ENCODE results near the gene PUS1. TPM values are rescaled to one million over a fixed set of nuclear protein-coding genes. Genes with fewer than 3 reads are reported as not detected.

Gene PUS1
- total RNA-seq, 1 experiment from 2014 or later: 117 TPM

DNA sequence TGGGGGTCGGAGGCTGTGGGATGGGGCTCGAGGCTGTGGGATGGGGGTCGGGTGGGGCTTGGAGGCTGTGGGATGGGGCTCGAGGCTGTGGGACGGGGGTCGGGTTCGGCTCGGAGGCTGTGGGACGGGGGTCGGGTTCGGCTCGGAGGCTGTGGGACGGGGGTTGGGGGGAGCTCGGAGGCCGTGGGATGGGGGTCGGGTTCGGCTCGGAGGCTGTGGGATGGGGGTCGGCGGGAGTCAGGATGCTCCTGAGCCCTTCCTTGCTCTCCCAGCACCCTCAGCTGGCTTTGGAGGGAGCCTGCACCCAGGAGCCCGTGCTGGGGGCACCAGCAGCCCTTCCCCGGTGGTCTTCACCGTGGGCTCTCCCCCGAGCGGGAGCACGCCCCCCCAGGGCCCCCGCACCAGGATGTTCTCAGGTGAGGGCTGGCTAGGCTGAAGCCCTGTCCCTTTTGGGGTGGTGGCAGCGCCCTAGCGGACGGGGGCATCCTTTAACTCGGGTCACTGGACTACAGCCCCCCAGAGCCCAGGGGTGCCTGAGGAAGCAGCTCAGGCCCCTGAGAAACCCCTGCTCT is 11.9 kb upstream of the PUS1 start:
- H2BK20ac ChIP-seq (ENCODE audit: low read depth, low read length, poor library complexity, severe bottlenecking): no peak overlapping the region
- H3K56ac ChIP-seq (ENCODE audit: insufficient read length, low read depth, low read length): no peak overlapping the region
- H2AFZ ChIP-seq (ENCODE audit: low read length): no peak overlapping the region
- H3K79me2 ChIP-seq (ENCODE audit: insufficient read depth, low read length): no peaks in the 10 kb centered on the region
- H3K36me3 Mint-ChIP-seq (ENCODE audit: insufficient read depth in 1 of 3, low read depth in 3 of 3): peaks cover 5 to 53% (median 41%) of the 10 kb centered on the region in 3 experiments; a peak in 6 of 7 replicates
- no peaks in the 10 kb centered on the region for H3K4me1 Mint-ChIP-seq
- no CpG with 5 or more reads among the region's 31 CpGs for WGBS (ENCODE audit: extremely low coverage, insufficient read length, low lambda C conversion rate)
- H3K23ac ChIP-seq (ENCODE audit: insufficient read length, low read depth, low read length): no peak overlapping the region
- H2BK15ac ChIP-seq (ENCODE audit: low read depth, low read length): no peak overlapping the region
- H4K91ac ChIP-seq (ENCODE audit: insufficient read length, low read depth, low read length): no peak overlapping the region
- H3K27ac ChIP-seq (ENCODE audit: insufficient read length, low read depth, low read length): no peak overlapping the region
- H3K18ac ChIP-seq (ENCODE audit: insufficient read length, low read depth, low read length): no peak overlapping the region
- H3K4me3 Mint-ChIP-seq: no peak overlapping the region
- no peak overlapping the region for H4K5ac ChIP-seq (ENCODE audit: insufficient read length, low read depth, low read length)
- H2AK5ac ChIP-seq (ENCODE audit: insufficient read length, low read length): no peak overlapping the region
- H3K9me3 Mint-ChIP-seq: no peaks in the 10 kb centered on the region
- H3K4ac ChIP-seq (ENCODE audit: low read depth, low read length): no peak overlapping the region
- H3K27ac Mint-ChIP-seq: no peak overlapping the region
- no peak overlapping the region for H3T11ph ChIP-seq (ENCODE audit: low read length)
- no peak overlapping the region for H3K14ac ChIP-seq (ENCODE audit: insufficient read depth, low read length)
- no peaks in the 10 kb centered on the region for H3K23me2 ChIP-seq (ENCODE audit: insufficient read length, low read depth, low read length, poor library complexity, severe bottlenecking)
- TF ChIP-seq, protein P1, sequence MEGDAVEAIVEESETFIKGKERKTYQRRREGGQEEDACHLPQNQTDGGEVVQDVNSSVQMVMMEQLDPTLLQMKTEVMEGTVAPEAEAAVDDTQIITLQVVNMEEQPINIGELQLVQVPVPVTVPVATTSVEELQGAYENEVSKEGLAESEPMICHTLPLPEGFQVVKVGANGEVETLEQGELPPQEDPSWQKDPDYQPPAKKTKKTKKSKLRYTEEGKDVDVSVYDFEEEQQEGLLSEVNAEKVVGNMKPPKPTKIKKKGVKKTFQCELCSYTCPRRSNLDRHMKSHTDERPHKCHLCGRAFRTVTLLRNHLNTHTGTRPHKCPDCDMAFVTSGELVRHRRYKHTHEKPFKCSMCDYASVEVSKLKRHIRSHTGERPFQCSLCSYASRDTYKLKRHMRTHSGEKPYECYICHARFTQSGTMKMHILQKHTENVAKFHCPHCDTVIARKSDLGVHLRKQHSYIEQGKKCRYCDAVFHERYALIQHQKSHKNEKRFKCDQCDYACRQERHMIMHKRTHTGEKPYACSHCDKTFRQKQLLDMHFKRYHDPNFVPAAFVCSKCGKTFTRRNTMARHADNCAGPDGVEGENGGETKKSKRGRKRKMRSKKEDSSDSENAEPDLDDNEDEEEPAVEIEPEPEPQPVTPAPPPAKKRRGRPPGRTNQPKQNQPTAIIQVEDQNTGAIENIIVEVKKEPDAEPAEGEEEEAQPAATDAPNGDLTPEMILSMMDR (conservative IDR thresholded peaks at IDR 0.05): no peak
- H3K27me3 ChIP-seq (ENCODE audit: insufficient read depth, low read length): no peaks in the 10 kb centered on the region
- H2BK120ac ChIP-seq (ENCODE audit: low read depth, low read length, poor library complexity, severe bottlenecking): no peak overlapping the region
- no peaks in the 10 kb centered on the region for H3K79me1 ChIP-seq (ENCODE audit: insufficient read depth, low read depth, low read length, poor library complexity, severe bottlenecking)
- H3K27me3 Mint-ChIP-seq (ENCODE audit: low read depth): no peaks in the 10 kb centered on the region
- peaks cover 3% of the 10 kb centered on the region for H4K20me1 ChIP-seq (ENCODE audit: control insufficient read depth, insufficient read depth, insufficient read length)
- no peak overlapping the region for H3K9ac ChIP-seq (ENCODE audit: extremely low read depth, insufficient read length, low read length)
- H3K4me2 ChIP-seq (ENCODE audit: insufficient read depth, insufficient read length, low read length): no peak overlapping the region
- peak; percentile 79 for DNase-seq
- H3K9me3 ChIP-seq (ENCODE audit: control insufficient read depth, low read depth, low read length): no peaks in the 10 kb centered on the region
- H2BK5ac ChIP-seq (ENCODE audit: insufficient read length, low read length): no peak overlapping the region
- H2BK12ac ChIP-seq (ENCODE audit: insufficient read length, low read depth, low read length): no peak overlapping the region
- no peak overlapping the region for H4K8ac ChIP-seq (replicated peaks; ENCODE audit: insufficient read length, low read depth, low read length)
- no peaks in the 10 kb centered on the region for H3K4me1 ChIP-seq (ENCODE audit: insufficient read depth, low read length)

All from H9 (cell line).